ENCODE measurements around the gene CREM. TPM values are rescaled to one million over a fixed set of nuclear protein-coding genes. Genes with fewer than 3 reads are reported as not detected.
"Not testable (repeated sequence)": the region's sequence is repeated elsewhere in the genome, so short reads cannot be mapped to it uniquely, and the experiment has no call there.

CREM gene
- total RNA-seq (2014; rRNA removed; shearing (Covaris generic)): 58.3 and 108 TPM in 2 replicates

- peak; percentile 98 for DNase-seq (ENCODE audit: low spot score)
- in situ Hi-C loops (cut with HindIII; ENCODE audit: low sequenced_read_pairs): no loop called here
These were observed at the start of gene CREM for GRCh38 chr10:35126530-35127288. CREM (plus strand) TSS chr10:35126846; CDS start chr10:35137836, 10,990 bp downstream.

GRCh38 chr10:35079265-35079664 lies 47.4 kb upstream of the CREM start:
- in situ Hi-C loops (cut with HindIII; ENCODE audit: low sequenced_read_pairs): no loop called here
- DNase-seq (ENCODE audit: low spot score): no peak

- in situ Hi-C loops (cut with HindIII; ENCODE audit: low sequenced_read_pairs): no loop called here
- no peak for DNase-seq (ENCODE audit: low spot score)
These were observed 46.9 kb upstream of the CREM start for GRCh38 chr10:35079763-35080162.

GRCh38 chr10:35080261-35080660 lies 46.4 kb upstream of the CREM start:
- in situ Hi-C loops (cut with HindIII; ENCODE audit: low sequenced_read_pairs); DNase-seq (ENCODE audit: low spot score): not testable (repeated sequence)

GRCh38 chr10:35083242-35083641 lies 43.4 kb upstream of the CREM start:
- no peak for DNase-seq (ENCODE audit: low spot score)
- in situ Hi-C loops (cut with HindIII; ENCODE audit: low sequenced_read_pairs): no loop called here

GRCh38 chr10:35089611-35090161 lies 37.0 kb upstream of the CREM start:
- in situ Hi-C loops (cut with HindIII; ENCODE audit: low sequenced_read_pairs): no loop called here

GRCh38 chr10:35090162-35090954 lies 36.3 kb upstream of the CREM start, which contains the start of gene CUL2:
CUL2 (minus strand) TSS chr10:35090341; CDS start chr10:35071317, 19,024 bp downstream.
- in situ Hi-C loops (cut with HindIII; ENCODE audit: low sequenced_read_pairs): no loop called here
- peak; percentile 92 for DNase-seq (ENCODE audit: low spot score)

More at GRCh38 chr10:35089611-35090161, 37.0 kb upstream of the CREM start:
- DNase-seq (ENCODE audit: low spot score): peak; percentile 6

- no peak for DNase-seq (ENCODE audit: low spot score)
- in situ Hi-C loops (cut with HindIII; ENCODE audit: low sequenced_read_pairs): no loop called here
These were observed 34.5 kb upstream of the CREM start for GRCh38 chr10:35091994-35092790.

- no peak for DNase-seq (ENCODE audit: low spot score)
- in situ Hi-C loops (cut with HindIII; ENCODE audit: low sequenced_read_pairs): no loop called here
These were observed 33.8 kb upstream of the CREM start for GRCh38 chr10:35092851-35093250.

- DNase-seq (ENCODE audit: low spot score): no peak
- in situ Hi-C loops (cut with HindIII; ENCODE audit: low sequenced_read_pairs): no loop called here
These were observed 30.3 kb upstream of the CREM start for GRCh38 chr10:35096312-35096711.

- in situ Hi-C loops (cut with HindIII; ENCODE audit: low sequenced_read_pairs): no loop called here
- no peak for DNase-seq (ENCODE audit: low spot score)
These were observed 29.1 kb upstream of the CREM start for GRCh38 chr10:35097510-35097909.

GRCh38 chr10:35103882-35104281 lies 22.8 kb upstream of the CREM start:
- in situ Hi-C loops (cut with HindIII; ENCODE audit: low sequenced_read_pairs): no loop called here
- no peak for DNase-seq (ENCODE audit: low spot score)

GRCh38 chr10:35112571-35112970 lies 14.1 kb upstream of the CREM start:
- in situ Hi-C loops (cut with HindIII; ENCODE audit: low sequenced_read_pairs): no loop called here
- DNase-seq (ENCODE audit: low spot score): no peak

- in situ Hi-C loops (cut with HindIII; ENCODE audit: low sequenced_read_pairs): no loop called here
- no peak for DNase-seq (ENCODE audit: low spot score)
These were observed 7.3 kb upstream of the CREM start for GRCh38 chr10:35119378-35119777.

- no peak for DNase-seq (ENCODE audit: low spot score)
- in situ Hi-C loops (cut with HindIII; ENCODE audit: low sequenced_read_pairs): no loop called here
These were observed 2.1 kb upstream of the CREM start for GRCh38 chr10:35124540-35124939.

GRCh38 chr10:35126062-35126529 lies 550 bp upstream of the CREM start:
- DNase-seq (ENCODE audit: low spot score): no peak
- in situ Hi-C loops (cut with HindIII; ENCODE audit: low sequenced_read_pairs): no loop called here

- DNase-seq (ENCODE audit: low spot score): peak; percentile 47
- in situ Hi-C loops (cut with HindIII; ENCODE audit: low sequenced_read_pairs): no loop called here
These were observed 744 bp downstream of the CREM start for GRCh38 chr10:35127289-35127891.

GRCh38 chr10:35129185-35129674 lies 2.6 kb downstream of the CREM start:
- no peak for DNase-seq (ENCODE audit: low spot score)
- in situ Hi-C loops (cut with HindIII; ENCODE audit: low sequenced_read_pairs): no loop called here

- in situ Hi-C loops (cut with HindIII; ENCODE audit: low sequenced_read_pairs): no loop called here
- DNase-seq (ENCODE audit: low spot score): no peak
These were observed 4.0 kb downstream of the CREM start for GRCh38 chr10:35130663-35131062.

Data from G401 (cell line).